NCI-H2107 treated with DMSO at 0.1 percent for 48 hours (cell line): ENCODE results near the gene NUDCD3.

Experiments used
- DNase-seq: peaks from one replicate; lab custom pipeline; 2025; ENCODE audit not compliant: unreplicated experiment; lab: John Stamatoyannopoulos, UW

The NUDCD3 gene

DNA sequence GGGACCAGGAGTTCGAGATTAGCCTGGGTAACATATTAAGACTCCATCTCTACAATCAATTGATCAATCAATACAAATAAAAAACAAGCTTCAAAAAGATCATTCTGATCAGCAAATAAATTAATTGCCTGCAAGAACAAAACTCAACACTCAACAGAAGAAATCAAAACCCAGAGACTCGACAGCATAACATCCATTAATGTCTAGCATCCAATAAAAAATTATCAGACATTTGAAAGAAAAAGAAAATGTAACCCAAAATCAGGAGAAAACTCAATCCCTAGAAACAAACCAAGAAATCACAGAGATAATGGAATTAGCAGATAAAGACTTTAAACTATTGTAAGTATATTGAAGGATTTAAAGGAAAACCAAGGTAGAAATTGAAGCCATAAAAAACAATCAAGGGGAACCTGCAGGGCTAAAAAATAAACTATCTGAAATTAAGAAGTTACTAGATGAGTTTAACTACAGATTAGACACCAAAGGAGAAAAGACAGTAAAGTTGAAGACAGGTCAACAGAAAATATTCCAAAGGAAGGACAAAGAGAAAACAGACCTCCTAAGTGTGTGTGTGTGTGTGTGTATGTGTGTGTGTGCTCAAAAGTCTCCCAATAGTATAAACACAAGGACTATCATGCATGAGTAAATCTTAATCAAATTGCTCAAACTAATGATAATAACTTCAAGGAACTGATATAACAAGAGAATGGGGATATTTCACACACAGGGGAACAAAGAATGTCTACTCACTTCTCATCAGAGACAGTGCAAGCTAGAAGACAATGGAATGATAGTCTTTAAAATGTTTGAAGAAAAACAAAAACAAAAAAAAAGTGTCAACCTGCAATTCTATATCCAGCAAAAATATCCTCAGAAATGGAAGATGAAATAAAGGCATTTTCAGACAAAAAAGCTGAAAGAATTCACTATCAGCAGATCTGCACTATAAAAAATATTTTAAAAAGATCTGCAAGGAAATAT, 7.7 kb downstream of the NUDCD3 start:
- no peak for DNase-seq

DNA sequence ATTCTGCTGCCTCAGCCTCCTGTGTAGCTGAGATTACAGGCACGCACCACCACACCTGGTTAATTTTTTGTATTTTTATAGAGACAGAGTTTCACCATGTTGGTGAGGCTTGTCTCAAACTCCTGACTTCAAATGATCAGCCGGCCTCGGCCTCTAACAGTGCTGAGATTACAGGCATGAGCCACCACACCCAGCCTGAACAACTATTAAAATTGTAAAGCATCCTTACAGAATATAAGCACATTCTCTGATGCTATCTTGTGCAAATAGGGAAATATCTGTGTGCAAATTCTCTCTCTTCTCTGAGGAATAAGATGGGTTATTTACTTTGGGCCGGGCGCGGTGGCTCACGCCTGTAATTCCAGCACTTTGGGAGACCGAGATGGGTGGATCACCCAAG, 12.5 kb downstream of the NUDCD3 start:
- DNase-seq, result no peak

DNA sequence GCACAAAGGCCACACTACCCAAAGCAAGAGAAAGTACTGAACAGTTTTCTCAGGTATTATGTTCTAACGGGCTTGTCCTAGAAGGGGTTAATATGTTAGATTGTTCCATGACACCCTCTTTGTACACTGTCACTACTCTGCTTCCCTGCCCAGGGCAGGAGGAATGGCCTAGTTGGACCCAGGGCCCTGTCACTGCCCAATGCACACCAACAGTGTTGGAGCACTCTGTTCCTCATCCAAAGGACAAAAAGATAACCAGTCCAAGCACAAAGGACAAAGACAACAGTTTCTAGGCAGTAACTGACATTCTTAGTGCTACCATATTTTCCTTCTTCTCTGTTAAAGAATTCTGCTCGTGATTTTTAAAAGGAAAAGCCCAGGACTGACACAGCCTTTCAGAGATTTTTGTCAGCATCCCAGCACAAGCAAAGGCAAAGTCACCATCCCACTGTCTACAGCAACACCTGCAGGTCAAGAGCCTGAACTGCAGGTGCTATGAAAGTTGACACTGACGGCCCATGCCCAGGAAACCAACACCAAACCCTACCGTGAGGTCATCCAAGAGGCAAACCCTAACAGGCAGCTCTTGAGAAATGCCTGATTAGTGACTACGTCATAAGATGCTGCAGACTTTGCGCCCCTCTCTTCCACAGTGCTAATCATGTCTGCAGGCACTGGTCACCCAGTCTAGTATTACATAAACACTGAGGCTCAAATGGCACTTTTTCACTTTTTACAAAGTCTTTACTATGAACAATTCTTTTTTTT, 13.2 kb downstream of the NUDCD3 start:
- DNase-seq, result peak; percentile 74

DNA sequence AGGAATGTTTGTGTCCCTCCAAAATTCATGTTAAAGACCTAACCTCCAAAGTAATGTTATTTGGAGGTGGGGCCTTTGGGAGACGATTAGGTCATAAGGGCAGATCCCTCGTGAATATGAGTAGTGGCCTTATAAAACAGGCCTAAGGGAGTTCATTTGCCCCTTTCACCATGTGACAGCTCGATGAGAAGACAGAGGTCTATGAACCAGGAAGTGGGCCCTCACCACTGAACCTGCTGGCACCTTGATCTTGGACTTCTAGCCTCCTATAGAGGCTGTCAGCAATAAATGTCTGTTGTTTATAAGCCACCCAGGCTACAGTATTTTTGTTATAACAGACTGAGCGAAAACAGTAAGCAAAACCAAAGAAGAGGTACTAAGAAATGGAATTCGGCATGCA, 14.1 kb downstream of the NUDCD3 start:
- DNase-seq, result no peak

DNA sequence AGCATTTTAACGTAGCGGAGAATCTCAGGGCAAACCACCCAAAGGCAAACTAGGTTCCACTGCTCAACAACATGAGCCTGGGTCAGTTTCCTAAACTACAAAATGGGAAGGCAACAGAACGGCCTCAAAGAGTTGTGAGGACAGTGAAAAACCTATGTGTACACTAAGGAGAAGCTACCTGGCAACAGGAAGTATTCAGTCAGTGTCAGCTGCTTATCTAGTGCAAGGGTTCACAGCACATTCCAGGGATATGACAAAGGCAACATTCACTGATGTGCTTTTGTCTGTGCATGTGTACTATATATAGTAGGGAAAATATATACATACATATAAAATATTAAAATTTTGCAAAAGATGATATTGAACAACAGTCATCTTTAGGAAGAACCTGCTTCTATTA, 17.2 kb downstream of the NUDCD3 start:
- no peak for DNase-seq

DNA sequence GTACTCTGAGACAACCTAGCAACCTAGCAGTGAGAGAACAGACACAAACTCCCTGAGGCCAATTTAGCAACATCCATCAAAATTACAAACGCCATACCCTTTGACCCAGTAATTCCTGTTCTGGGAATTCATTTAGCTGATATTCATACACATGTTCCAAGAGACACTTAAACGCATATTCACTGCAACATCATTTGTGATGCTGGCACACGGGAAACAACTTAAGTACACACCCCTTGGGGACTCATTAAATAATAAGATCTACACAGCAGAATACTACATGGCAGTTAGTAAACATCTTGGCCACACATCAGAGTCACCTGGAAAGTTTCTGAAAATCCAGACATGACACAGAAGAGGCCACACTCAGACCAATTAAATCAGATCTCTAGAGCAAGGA, 17.6 kb downstream of the NUDCD3 start:
- DNase-seq, result no peak

DNA sequence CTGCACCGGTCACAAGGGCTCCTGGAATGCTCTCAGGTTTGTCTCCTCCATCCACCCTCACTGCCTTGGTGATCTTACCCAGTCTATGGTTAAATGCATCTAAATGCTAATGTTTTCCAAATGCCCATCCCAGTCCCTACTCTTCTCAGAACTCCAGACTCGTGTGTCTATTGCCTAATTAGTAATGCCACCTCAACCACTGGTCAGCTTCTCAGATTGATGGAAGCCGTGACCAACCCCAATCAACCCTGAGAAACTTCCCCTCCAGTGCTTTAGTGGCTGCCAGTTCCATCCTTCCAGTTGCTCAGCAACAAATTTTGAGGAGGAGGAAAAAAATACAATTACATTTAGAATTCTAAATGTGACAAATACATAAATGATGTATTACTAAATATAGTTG, 18.6 kb downstream of the NUDCD3 start:
- DNase-seq, result no peak

DNA sequence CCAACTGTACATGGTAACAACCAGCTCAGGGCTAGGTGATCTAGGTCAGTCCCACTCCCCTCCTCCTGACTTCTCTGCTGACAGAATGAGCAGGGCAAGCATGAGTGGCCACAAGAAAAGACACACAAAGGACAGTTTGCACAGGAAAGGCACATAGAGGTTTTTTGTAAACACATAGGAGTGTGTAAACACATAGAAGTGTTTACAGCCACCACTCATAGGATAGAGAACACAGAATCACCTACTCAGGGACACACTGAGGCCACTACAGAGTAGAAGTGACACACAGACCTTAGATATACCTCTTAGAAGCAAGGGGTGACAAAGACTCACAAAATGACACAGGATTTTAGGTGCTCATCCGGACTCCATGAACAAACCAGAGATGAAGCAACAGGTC, 19.0 kb downstream of the NUDCD3 start:
- no peak for DNase-seq

DNA sequence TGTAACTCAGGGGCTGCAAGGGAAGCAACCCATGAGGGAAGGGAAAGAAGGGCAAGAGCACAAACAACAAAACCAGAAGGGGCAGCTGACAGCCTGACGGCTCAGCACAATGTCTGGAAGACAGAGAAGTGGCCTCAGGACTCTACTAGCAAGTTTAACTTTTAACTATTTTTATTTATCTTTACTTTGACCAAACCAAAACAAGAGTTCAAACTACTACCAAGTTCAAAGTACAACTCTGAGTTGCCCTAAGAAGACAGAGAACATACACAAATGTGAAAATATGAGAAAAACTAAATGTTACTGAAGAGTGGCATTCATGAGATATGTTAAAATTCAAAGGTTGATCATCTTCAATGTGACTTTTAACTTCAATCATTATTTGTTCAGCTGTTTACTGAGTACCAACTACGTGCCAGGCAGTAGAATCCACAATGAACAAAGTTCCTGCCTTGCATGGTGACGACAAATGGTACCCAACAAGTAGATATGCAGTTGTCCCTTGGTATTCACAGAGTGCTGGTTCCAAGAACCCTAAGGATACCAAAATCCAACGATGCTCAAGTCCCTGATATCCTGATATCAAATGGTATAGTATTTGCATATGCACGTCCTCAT, 19.7 kb downstream of the NUDCD3 start:
- DNase-seq, result no peak

DNA sequence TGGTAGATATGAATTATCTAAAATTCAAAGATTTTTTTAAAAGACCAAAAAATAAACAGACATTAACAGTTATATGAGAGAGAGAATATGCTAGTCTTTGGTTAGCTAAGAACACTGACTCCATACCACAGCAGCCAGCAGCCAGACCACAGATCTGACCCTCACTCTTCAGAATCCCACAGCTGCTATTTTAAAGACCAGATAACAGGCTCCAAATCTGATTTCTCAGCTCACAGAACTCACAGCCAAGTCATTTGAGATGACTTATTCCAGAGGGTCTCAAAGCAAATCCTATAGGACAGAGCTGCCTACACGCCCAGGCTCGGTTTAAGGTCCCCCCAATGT, 20.4 kb downstream of the NUDCD3 start:
- DNase-seq, result no peak

DNA sequence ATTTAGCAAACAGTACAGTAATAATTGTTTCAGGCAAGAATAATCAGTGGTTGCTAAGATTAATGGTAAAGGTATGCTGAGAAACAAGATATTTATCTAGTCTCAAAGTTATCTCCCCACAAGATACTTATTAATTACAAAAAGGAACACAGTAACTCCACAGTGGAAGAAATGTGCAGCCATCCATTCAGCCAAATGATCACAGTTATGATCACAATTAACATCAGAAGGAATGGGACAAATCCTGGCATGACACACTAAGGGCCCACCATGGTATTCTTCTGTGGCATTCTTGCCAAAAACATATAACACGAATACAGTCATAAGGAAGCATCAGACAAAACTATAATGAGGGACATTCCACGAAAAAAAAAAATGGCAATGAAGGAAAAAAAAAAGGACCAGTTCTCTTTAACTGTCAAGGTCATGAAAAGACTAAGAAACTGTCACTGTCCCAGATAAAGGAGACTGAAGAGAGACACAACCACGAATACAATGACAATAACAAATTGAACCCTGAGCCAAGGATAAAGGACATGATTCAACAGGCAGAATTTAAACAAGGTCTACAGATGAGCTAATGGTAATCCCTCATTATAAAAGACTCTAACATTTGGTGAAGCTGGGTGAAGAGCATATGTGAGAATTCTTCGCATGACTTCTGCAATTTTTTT, 20.9 kb downstream of the NUDCD3 start:
- no peak for DNase-seq

DNA sequence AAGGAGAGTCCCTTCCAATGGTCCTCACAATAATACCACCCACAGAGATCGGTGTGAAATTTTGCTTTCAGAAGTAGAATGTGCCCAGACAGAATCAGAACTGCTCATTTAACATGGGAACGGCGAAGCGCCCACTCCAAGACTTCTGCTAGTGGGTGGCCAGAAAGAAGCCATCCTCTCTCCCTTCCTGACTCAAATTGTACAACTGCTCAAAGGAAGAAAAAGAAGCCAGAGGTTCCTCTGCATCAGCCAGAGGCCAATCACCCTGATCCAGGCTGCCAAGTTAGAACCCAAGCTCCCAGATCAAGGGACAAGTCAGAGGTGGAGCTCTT, 23.3 kb downstream of the NUDCD3 start:
- DNase-seq, result no peak

DNA sequence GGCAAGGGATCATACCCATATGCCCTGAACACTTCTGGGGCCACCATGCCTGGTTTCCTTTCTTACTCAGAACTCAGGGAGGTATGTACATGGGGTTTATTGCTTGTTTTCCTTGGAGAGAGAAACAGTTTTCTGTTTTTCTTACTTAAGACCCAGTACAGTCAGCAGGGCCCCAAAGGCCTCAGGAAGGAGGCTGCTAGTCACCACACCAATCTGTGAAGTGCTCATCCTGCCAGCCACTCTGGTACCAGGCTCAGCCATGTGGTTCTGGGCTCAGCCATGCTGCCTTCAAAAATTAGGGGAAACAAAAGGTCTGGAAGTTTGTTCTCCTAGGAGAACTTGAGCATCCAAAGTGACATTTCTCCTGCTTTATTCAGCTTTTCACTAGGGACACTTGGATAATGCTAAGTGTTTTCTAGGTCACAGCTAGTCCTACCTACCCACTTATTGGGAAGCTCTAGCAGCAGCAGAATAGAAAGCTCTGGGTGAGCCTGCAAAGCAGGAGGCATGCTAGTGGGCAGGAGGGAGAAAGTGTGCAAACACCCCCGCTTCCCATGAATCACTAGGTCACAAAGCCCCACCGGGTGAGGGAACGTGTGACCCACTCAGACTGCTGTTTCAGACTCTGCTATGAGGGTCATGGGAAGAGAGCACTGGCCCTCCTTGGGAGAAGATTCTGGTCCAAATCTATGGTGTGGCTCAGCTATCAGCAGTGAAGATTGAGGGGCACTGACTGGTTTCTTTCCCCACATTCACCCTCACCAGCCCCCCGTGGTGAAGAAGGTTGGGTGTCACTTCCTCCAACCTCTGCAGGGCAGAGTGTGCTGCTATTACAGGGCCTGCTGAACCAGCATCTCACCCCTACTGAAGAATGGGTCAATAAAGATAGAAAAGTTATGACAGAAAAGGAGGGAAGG, 23.9 kb downstream of the NUDCD3 start:
- DNase-seq, result no peak

DNA sequence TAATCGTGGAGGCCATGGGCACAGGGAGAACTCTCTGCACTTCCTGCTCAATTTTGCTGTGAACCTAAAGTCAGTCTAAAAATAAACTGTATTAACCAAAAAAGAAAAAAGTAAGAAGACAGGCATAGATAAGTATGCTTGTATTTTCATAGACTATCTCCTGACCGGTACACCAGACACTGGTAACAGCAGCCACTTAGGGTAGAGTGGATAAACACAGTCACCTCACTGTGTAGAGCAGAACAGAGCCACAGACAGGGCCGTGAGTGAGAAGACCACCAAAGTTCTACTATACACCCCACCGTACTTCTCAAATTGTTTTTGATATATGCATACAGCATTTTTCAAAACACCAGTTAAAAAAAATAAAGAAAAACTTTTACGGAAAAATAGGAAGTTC, 25.0 kb downstream of the NUDCD3 start:
- DNase-seq, result no peak

DNA sequence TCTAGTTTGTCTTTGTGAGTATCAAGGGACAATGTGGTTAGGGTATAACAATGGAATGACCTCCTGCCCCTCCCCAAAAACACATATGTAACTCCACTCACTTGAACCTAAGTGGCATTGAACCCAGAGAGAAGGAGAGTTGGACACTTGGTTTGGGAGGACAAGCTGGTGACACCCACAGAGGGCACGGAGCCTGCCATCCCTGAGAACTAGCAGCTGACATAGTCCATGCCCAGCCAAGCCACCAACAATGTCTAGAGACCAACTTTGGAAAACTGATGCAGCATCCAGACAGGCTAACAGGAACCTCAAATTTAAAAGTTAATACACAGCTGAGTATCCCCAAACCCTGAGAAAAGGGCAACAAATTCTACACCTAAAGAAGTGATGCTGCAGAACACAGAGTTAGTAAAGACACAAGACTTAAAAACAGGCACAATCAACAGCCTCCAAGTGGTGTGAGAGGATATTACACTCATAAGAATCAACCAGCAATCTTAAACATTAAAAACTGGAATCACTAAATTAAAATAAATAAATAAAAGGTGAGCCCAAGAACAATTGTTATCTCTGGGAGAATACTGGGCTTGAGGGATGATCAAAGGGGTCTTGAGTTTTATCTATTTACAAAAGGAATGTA, 27.2 kb downstream of the NUDCD3 start:
- no peak for DNase-seq

DNA sequence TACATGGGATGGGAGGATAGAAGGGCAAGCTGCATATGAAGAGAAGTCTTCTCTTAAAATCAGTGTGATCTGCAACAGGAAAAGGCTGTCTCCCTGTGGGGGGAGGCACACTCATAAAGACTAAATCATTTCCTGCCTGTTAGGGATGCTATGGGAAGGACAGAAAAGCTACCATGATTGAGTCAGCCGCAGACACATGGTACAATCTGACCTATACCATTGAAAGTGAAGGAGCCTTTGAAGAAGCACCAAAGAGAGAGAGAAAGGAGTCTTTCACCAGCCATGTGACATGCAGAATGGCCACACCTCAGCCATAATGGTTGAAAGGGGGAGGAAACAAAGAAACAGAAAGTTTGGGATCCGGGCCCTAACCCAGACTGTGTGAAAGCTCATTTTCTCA, 29.1 kb downstream of the NUDCD3 start:
- no peak for DNase-seq

DNA sequence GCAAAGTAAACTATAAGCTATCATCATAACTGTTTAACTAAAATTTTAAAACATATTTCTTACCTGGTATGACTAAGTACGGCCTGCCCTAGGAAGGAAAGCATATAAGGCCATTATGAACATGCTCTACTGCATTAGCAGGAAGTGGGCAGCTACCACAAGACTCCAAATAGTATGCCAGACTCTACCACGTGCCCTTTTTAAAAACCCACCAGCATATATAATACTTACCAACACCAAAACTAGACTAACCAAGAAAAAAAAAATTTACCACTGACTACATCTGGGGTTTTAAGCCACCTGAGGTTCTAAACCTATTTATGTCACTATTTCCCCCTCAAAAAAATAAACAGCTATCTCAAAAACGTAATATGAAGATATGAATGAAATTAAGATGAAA, 30.1 kb downstream of the NUDCD3 start:
- DNase-seq, result no peak

DNA sequence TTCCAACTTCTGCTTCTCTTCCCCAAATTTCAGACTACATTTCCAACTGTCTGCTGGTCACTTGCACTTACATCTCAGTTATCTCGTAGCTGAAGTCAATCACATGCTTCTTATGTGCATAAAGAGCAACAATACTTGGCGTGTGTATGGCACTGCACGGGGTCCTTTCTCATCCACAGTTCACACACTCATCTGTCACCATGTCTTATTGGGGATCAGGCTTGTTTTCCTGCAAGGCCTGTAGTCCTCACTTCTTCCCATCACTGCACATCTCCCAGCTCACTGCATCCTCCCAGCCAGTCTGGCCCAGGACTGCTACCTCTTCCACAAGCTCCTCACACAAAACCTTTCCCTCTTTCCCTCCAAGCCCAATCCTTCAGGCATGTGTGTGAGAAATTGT, 35.3 kb downstream of the NUDCD3 start:
- DNase-seq, result no peak

DNA sequence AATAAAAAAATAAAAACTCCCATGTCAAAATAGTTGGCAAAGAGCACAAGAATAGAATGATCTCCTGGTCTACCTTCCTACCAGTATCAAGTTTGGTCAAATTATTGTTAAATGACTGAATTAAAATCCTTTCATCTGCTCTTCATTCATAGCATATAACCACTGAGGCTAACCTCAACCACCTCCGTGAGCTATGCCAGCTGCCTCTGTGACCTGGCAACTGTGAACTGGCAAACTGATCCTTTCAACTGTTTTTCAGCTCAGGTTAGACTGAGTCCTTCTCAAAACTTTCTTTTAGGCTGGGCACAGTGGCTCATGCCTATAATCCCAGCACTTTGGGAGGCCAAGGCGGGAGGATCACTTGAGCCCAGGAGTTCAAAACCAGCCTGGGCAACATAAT, 36.1 kb downstream of the NUDCD3 start:
- no peak for DNase-seq

DNA sequence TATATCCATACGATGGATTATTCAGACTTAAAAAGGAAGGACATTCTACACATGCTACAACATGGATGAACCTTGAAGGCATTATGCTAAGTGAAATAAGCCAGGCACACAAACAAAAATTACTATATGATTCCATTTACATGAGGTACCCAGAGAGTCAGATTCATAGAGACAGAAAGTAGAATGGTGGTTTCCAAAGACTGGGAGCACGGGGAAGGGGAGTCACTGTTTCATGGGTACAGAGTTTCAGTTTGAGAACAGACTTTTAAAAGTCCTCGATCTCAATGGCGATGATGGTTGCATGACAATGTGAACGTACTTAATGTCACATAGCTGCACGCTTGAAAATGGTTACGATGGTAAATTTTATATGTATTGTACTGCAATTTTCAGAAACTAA, 39.3 kb downstream of the NUDCD3 start:
- no peak for DNase-seq
